Vagina (tissue), 2 donors: Measurements from ENCODE around the gene CDC14B.

Experiments
- CTCF ChIP-seq, 3 experiments: fragments of 450-650 bp in 2 of 3; fragments of 200-600 bp in 1 of 3; sonication (generic) in 1 of 3; IDR thresholded peaks; one replicate each; pipeline ENCODE4 v1.5.1; 2017 to 2019; ENCODE audit warnings: antibody characterized with exemption in 3 of 3, mild to moderate bottlenecking in 2 of 3, moderate library complexity in 2 of 3
- POLR2A ChIP-seq, 2 donors: fragments of 450-650 bp; IDR thresholded peaks; one replicate each; pipeline ENCODE4 v1.6.1; 2017; ENCODE audit warnings: antibody characterized with exemption in 2 of 2, mild to moderate bottlenecking in 2 of 2, moderate library complexity in 2 of 2
- POLR2AphosphoS5 ChIP-seq, 2 donors: sonication (generic); formaldehyde crosslinking; IDR thresholded peaks; one replicate each; pipeline ENCODE4 v1.9.0; 2017; ENCODE audit warnings: antibody characterized with exemption in 2 of 2, mild to moderate bottlenecking in 2 of 2, low read depth in 1 of 2; ENCODE audit not compliant: insufficient read depth in 1 of 2

GRCh38 chr9:96596601-96597111 is 23.0 kb downstream of the CDC14B start:
- TF ChIP-seq CTCF (IDR thresholded peaks at IDR 0.05) (no peak), POLR2AphosphoS5 (IDR thresholded peaks at IDR 0.05; ENCODE audit: insufficient read depth in 1 of 2, low read depth in 1 of 2) (no peak), POLR2A (IDR thresholded peaks at IDR 0.05) (no peak)
